Muscle of leg (tissue), 11 donors: ENCODE data around the gene R3HDM2. TPM values are rescaled to one million over a fixed set of nuclear protein-coding genes. Genes with fewer than 3 reads are reported as not detected.

Source experiments
- DNase-seq: peaks from one replicate; pipeline ENCODE4 v3.0.0; 2013
- H3K27ac ChIP-seq: one replicate; pipeline ENCODE4 v1.5.1; 2013; ENCODE audit warnings: mild to moderate bottlenecking, low read length, control low read depth
- H3K27me3 ChIP-seq: one replicate; pipeline ENCODE4 v1.6.1; 2013; ENCODE audit warnings: low read length; ENCODE audit not compliant: control insufficient read depth, insufficient read depth
- H3K36me3 ChIP-seq: one replicate; pipeline ENCODE4 v1.6.1; 2013; ENCODE audit warnings: low read length; ENCODE audit not compliant: control insufficient read depth, insufficient read depth
- H3K4me1 ChIP-seq: one replicate; pipeline ENCODE4 v1.6.1; 2013; ENCODE audit warnings: low read length; ENCODE audit not compliant: control insufficient read depth, insufficient read depth
- H3K4me3 ChIP-seq: one replicate; pipeline ENCODE4 v1.5.1; 2013; ENCODE audit warnings: low read length, control low read depth
- H3K9me3 ChIP-seq: replicated peaks from 2 replicates; pipeline ENCODE4 v1.6.1; 2013; ENCODE audit warnings: low read depth, low read length; ENCODE audit not compliant: control insufficient read depth
- WGBS: methylation state at CpG from one replicate; pipeline ENCODE4 v1.1.5; 2013; ENCODE audit warnings: missing lambda C conversion rate; ENCODE audit not compliant: insufficient coverage; 5-methylcytosine and 5-hydroxymethylcytosine counted together
- polyA plus RNA-seq, 8 donors: library from polyadenylated mRNA; unstranded; fragments of 120-200 nt; gene quantifications; one replicate each; pipeline versions ENCODE4 v1.2.1 to v1.2.3, GENCODE V29; 2013; ENCODE audit warnings: inconsistent platforms in 1 of 8, low replicate concordance in 1 of 8; ENCODE audit not compliant: insufficient read length in 8 of 8, insufficient read depth in 1 of 8
- total RNA-seq: library from RNA; stranded (reverse); fragments of 120-200 nt; gene quantifications from one replicate; pipeline ENCODE4 v1.2.4, GENCODE V29; 2013

Gene R3HDM2
- total and polyA plus RNA-seq, 9 donors = 20.2 to 52.6 (median 39.6) TPM

- Histone ChIP-seq H3K9me3 (no peaks in the 10 kb centered on the region), H3K4me3 (no peak overlapping the region), H3K36me3 (peaks cover 87% of the 10 kb centered on the region), H3K27ac (no peak overlapping the region), H3K27me3 (no peaks in the 10 kb centered on the region), H3K4me1 (peaks cover 11% of the 10 kb centered on the region)
- no peak for DNase-seq
- WGBS = 80% methylated on average over 9 of the region's 11 CpGs
These were observed 227.1 kb downstream of the R3HDM2 start for GRCh38 chr12:57203791-57204190.

Other genes starting within 250 kb of the R3HDM2 start
- 1.2 TPM for gene NXPH4, start 214.2 kb downstream of the R3HDM2 start, total RNA-seq
- 1 to 10 TPM; 3.2 to 5.6 (median 3.9) TPM for gene NXPH4, start 214.2 kb downstream of the R3HDM2 start, polyA plus RNA-seq
- 53.4 TPM for gene SHMT2, start 201.3 kb downstream of the R3HDM2 start, total RNA-seq
- gene SHMT2, start 201.3 kb downstream of the R3HDM2 start, polyA plus RNA-seq = 10 to 100 TPM; 59.9 to 82.2 (median 71.8) TPM
- 202 TPM for gene STAC3, start 179.9 kb downstream of the R3HDM2 start, total RNA-seq
- 100 to 1,000 TPM; 308 to 499 (median 427) TPM for gene STAC3, start 179.9 kb downstream of the R3HDM2 start, polyA plus RNA-seq
- not detected for gene INHBC, start 3.7 kb upstream of the R3HDM2 start, total RNA-seq
- under 1 TPM in 7 of 8 donors, not detected in 1; 0.07 to 0.19 (median 0.12) TPM for gene INHBC, start 3.7 kb upstream of the R3HDM2 start, polyA plus RNA-seq
- 1.8 TPM for gene INHBE, start 24.3 kb upstream of the R3HDM2 start, total RNA-seq
- gene INHBE, start 24.3 kb upstream of the R3HDM2 start, polyA plus RNA-seq = 1 to 10 TPM; 1.4 to 2.9 (median 2.1) TPM
- gene GLI1, start 28.7 kb upstream of the R3HDM2 start, total RNA-seq = 7.1 TPM
- 10 to 100 TPM in 4 of 8 donors, 1 to 10 TPM in 4; 8.4 to 16.2 (median 9.9) TPM for gene GLI1, start 28.7 kb upstream of the R3HDM2 start, polyA plus RNA-seq
- 3.6 TPM for gene ARHGAP9, start 48.8 kb upstream of the R3HDM2 start, total RNA-seq
- gene ARHGAP9, start 48.8 kb upstream of the R3HDM2 start, polyA plus RNA-seq = 1 to 10 TPM; 4.6 to 6.9 (median 5.6) TPM
- gene MARS1, start 57.0 kb upstream of the R3HDM2 start, total RNA-seq = 82.0 TPM
- 10 to 100 TPM; 82.0 to 99.3 (median 92.3) TPM for gene MARS1, start 57.0 kb upstream of the R3HDM2 start, polyA plus RNA-seq
- gene DDIT3, start 89.5 kb upstream of the R3HDM2 start, total RNA-seq = 28.3 TPM
- 10 to 100 TPM in 7 of 8 donors, 1 to 10 TPM in 1; 9.7 to 17.9 (median 13.1) TPM for gene DDIT3, start 89.5 kb upstream of the R3HDM2 start, polyA plus RNA-seq
- 11.0 TPM for gene MBD6, start 91.8 kb upstream of the R3HDM2 start, total RNA-seq
- gene MBD6, start 91.8 kb upstream of the R3HDM2 start, polyA plus RNA-seq = 10 to 100 TPM; 27.3 to 55.5 (median 33.1) TPM
- 108 TPM for gene DCTN2, start 116.1 kb upstream of the R3HDM2 start, total RNA-seq
- gene DCTN2, start 116.1 kb upstream of the R3HDM2 start, polyA plus RNA-seq = 100 to 1,000 TPM; 139 to 174 (median 155) TPM
- gene KIF5A, start 119.0 kb upstream of the R3HDM2 start, total RNA-seq = 0.04 TPM
- gene KIF5A, start 119.0 kb upstream of the R3HDM2 start, polyA plus RNA-seq = under 1 TPM in 7 of 8 donors, not detected in 1; 0.07 to 0.85 (median 0.12) TPM
- gene PIP4K2C, start 160.1 kb upstream of the R3HDM2 start, total RNA-seq = 8.9 TPM
- 10 to 100 TPM; 10.2 to 14.3 (median 11.7) TPM for gene PIP4K2C, start 160.1 kb upstream of the R3HDM2 start, polyA plus RNA-seq
- gene DTX3, start 173.8 kb upstream of the R3HDM2 start, total RNA-seq = 20.5 TPM
- gene DTX3, start 173.8 kb upstream of the R3HDM2 start, polyA plus RNA-seq = 10 to 100 TPM; 23.0 to 36.2 (median 29.4) TPM
- 32.3 TPM for gene ARHGEF25, start 180.4 kb upstream of the R3HDM2 start, total RNA-seq
- 10 to 100 TPM; 33.3 to 51.2 (median 40.3) TPM for gene ARHGEF25, start 180.4 kb upstream of the R3HDM2 start, polyA plus RNA-seq
- gene B4GALNT1, start 202.2 kb upstream of the R3HDM2 start, total RNA-seq = 1.4 TPM
- 1 to 10 TPM; 1.9 to 2.9 (median 2.4) TPM for gene B4GALNT1, start 202.2 kb upstream of the R3HDM2 start, polyA plus RNA-seq